Stromal cell of bone marrow (primary cell): Measurements from ENCODE around the gene CDSN.
A peak's percentile ranks its signal among the peaks of the same experiment; 100 is the strongest.
"Not testable (repeated sequence)": the region's sequence is repeated elsewhere in the genome, so short reads cannot be mapped to it uniquely, and the experiment has no call there.

ENCODE experiments used
- DNase-seq: peaks from one replicate; pipeline ENCODE4 v3.0.0-alpha.2; 2012; ENCODE audit warnings: low read depth

Gene CDSN

DNA sequence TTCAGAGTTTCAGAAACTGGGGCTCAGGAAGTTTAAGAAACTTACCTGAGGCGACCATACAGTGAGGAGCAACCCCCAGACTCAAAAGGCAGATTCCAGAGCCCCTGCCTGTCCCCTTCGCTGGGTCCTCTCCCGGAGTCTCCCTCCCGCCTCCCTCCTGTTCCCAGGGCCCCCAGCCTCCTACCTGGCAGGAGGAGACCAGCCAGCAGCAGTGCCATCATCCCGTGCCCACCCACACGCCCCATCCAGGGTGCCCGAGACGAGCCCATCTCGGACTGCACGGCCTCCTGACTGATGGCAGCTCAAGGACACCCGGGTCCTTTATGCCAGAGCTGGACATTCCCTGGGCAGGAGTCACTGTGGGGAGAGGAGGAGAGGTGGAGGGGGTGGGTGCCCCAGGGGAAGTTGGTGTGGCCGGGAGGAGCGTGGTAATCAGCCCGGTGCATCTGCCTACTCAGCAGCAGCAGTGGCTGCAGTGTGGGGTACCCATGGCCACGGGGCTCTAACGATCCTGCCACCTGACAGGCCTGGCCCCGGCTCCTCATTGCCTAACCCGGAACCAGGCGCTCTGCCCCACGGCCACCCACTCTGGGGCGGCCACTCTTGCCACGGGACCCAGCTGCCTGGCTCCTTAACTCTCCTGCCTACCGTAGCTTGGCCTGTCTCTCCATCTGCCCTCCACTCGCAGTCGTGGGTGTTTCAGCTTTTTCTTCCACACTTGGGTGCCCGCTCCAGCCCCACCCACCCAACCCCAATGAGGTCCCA lies at the start of gene CDSN:
Gene CDSN (minus strand): TSS at position 296 of the 765 bp plus-strand sequence. CDS start 27 bp downstream, at position 269.
- no peak for DNase-seq

DNA sequence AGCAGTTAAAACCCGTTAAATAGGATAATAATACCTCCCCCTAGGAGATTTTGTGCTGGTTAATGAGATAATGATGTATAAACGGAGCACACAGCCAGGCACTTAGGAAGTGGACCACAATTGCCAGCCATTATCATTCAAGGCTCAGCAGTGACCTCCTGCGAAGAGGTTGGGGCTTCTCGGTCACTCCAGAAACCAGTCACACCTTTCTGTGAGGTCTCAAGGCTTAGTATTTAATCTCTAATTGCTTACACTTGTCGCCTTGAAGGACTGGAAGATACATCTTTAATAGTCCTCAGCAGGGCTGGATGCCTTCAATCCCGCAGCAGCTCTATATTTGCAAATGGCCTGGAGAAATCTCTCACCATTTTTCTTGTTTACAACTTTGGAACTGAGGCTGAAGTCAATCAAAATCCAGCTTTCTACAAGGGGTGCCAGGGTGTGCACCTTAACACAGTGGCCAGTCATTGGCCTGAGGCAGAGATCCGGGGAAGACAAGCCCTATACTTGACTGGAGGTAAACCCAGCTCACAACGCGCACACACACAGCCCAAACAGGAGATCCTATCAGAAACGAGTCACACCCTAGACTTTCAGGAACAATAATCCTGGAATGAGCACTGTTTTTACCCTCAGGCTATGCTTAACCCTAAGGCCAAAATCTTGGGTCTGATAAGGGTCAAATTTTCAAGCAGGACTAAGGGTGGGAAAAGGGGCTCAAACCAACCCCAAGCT lies 49.0 kb upstream of the CDSN start:
- DNase-seq = no peak

DNA sequence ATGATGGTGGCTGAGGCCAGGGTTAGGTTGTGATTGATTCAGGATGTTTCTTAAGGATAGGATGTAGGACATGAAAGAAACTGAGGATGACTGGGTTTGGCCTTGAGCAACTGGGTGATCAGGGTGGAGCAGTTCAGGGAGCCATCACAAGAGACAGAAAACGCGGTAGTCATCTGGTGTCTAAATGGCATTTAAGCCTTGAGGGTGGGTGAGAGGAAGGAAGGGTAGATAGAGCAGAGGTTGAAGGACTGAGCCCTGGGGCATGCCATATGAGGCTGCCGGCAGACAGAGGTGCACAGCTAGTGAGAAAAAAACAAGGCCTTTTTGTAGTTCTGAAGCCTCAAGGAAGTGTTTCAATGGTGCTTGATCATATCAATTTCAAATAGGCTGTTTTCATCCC lies 48.4 kb upstream of the CDSN start:
- no peak for DNase-seq

GRCh38 chr6:31165986-31166385 lies 45.7 kb upstream of the CDSN start:
- no peak for DNase-seq

GRCh38 chr6:31165064-31165832 lies 45.0 kb upstream of the CDSN start:
- DNase-seq = not testable (repeated sequence)

GRCh38 chr6:31164475-31165063 lies 44.3 kb upstream of the CDSN start:
- not testable (repeated sequence) for DNase-seq

DNA sequence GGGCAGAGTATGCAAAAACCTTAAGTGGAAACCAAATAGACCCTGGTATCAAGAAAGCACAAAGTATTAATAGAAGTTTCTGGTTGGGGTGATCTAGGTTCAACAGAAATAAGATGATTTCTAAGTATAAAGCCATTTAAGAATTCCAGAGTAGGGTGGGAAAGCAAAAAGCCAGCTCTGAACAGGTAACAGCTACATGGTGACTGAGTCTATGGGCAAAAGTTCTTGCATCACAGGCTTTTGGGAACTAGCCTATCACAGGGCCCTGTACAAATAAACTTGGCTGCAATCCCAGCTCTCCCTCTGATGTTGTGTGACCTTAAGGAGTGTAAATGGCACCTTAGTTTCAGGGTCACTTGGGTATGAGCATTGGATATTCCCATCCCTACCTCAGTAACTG lies 43.7 kb upstream of the CDSN start:
- DNase-seq = no peak

- DNase-seq = no peak
Observed at GRCh38 chr6:31162463-31163165, 42.4 kb upstream of the CDSN start.

DNA sequence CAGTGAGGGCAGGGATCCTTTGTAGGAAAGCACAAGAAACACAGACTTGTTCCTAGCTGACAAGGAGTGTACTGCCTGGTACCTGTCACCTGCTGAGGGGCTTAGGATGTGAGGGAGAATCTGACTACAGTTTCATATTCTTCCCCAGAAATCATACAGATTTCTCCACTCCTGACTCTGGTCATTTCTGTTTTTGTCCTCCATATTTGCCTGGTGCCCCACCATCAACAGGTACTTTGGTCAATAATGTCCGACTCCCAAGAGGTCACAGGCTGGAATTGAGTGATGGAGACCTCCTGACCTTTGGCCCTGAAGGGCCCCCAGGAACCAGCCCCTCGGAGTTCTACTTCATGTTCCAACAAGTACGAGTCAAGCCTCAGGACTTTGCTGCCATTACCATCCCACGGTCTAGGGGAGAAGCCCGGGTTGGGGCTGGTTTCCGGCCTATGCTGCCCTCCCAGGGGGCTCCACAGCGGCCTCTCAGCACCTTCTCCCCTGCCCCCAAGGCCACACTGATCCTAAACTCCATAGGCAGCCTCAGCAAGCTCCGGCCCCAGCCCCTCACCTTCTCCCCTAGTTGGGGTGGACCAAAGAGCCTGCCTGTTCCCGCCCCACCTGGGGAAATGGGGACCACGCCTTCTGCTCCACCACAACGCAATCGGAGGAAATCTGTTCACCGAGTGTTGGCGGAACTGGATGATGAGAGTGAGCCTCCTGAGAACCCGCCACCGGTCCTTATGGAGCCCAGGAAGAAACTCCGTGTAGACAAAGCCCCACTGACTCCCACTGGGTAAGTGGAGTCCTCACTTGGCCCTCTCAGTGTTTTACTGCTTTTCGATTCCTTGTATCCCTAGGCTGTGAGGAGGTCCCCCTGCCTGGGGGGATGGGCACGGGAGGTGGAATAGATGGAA lies 41.2 kb upstream of the CDSN start:
- DNase-seq = no peak

DNA sequence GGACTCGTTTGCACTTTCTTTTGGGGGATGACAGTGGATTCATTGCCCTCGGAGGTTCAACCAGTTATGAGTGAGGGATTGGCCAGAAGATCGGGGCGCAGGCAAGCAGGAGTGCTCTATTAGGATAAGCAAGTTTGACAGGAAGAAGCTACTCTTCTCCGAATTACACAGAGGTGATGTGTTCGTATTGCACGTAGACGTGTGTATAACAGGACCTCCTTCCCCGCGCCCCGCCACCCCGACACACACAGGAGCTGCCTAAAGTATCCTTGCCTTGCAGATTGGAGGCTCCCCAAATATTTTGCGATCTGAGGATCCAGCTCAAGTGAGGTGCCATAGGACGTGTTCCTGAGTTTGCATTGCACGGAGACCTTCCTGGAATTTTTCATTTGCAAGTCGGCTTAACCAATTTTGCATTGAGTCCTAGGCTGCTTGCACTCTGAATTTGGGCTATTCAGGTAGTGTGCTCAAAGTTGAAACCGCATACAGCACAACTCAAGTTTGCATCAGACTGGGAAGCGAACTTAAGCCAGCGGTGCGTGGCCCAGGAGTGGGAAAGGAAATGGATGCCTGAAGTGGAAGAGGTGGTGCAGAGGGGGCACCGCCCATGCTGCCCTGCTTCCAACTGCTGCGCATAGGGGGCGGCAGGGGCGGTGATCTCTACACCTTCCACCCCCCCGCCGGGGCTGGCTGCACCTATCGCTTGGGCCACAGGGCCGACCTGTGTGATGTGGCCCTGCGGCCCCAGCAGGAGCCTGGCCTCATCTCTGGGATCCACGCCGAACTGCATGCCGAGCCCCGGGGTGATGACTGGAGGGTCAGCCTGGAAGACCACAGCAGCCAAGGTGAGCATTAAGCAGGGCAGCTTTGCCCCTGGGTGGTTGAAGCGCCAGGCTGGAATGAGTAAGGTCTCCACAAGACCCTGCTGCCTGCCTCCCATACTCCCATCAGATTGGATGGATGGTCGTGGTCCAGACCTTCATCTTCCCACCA lies 38.9 kb upstream of the CDSN start:
- DNase-seq = no peak

DNA sequence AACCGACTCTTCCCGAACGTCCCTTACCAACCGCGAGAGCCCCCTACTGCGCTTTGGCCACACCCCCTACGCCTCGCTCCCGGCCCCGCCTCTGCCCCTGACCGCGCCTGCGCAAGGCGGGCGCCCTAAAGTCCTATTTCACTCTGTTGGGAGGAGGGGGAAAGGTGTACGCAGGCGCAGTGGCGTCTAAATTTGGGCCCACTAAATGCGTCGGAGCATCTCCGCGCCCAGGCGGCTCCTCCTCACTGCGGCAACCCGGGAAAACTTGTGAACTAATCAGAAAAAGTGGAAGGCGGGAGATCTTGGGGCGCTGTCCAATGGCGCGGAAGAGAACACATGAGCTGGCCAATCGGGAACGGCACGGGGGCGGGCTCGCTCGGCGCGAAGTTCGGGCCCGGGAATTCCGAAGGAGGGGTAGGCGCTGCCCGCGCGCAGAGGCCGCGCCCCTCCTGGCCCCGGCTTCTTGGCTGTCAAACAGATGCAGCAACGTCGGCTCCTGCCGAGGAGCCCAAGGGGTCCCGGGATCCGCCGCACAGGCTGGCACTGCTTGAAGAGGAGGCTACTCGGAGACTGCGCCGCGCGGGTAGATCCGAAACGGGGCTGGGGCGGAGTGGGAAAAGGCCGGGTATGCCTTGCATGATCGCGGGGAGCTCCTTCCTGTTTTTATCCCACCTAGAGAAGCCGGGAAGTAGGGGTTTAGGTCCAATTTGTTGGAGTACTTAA lies 38.1 kb upstream of the CDSN start, which contains the start of gene TCF19:
Gene TCF19 (plus strand): TSS at position 450 of the 723 bp plus-strand sequence. CDS start 881 bp downstream, outside the sequence.
- DNase-seq = peak; percentile 98

- DNase-seq = no peak
Observed at GRCh38 chr6:31157513-31158139, 37.4 kb upstream of the CDSN start, which contains the start of gene CCHCR1. TSS of gene CCHCR1 (minus strand) at chr6:31157802. CDS start at chr6:31157600, 202 bp downstream.

DNA sequence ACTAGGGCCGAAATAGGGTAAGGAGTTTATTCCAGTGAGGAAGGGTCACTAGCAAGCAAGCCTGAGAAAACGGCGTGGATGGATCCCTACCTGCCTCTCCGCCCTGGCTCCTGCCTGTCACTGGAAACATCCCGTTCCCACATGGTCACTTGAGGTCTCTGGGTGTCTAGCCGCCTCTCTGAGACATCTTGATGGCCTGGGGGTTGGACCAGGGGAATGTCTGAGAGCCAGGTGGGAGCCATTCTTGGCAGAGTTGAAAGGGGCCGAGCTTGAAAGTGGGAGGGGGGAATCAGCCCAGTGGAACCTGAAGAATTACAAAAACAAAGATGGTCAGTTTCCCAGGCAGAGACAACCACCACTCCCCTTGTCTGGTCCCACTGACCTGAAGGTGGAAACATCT lies 36.4 kb upstream of the CDSN start:
- no peak for DNase-seq

- DNase-seq = no peak
Observed at GRCh38 chr6:31154436-31154835, 34.2 kb upstream of the CDSN start.

DNA sequence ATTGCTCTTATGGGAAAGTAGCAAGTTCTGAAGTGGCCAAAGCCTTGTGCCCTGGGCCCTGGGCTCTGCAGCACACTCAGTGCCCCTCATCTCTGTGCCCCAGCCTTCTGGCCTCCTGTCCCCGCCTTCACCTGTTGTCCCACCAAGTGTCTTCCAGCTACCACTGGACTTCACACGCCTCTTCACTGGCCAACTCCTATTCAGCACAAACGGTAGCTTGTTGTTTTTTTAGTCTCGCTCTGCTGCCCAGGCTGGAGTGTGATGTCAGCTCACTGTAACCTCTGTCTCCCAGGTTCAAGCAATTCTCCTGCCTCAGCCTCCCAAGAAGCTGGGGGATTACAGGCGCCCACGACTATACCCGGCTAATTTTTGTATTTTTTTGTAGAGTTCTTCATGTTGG lies 32.5 kb upstream of the CDSN start:
- DNase-seq = no peak

GRCh38 chr6:31149827-31150447 lies 29.7 kb upstream of the CDSN start:
- DNase-seq = no peak

GRCh38 chr6:31145386-31145785 lies 25.1 kb upstream of the CDSN start:
- no peak for DNase-seq

GRCh38 chr6:31144970-31145340 lies 24.7 kb upstream of the CDSN start:
- no peak for DNase-seq
